GM19043 (cell line): ENCODE data around the gene CDC42BPG.

Source experiments
- ATAC-seq: cut with Tn5 transposase; IDR thresholded peaks from one replicate; pipeline ENCODE4 v1.9.1; 2021; ENCODE audit warnings: low read depth; ENCODE audit not compliant: unreplicated experiment

The CDC42BPG gene

DNA sequence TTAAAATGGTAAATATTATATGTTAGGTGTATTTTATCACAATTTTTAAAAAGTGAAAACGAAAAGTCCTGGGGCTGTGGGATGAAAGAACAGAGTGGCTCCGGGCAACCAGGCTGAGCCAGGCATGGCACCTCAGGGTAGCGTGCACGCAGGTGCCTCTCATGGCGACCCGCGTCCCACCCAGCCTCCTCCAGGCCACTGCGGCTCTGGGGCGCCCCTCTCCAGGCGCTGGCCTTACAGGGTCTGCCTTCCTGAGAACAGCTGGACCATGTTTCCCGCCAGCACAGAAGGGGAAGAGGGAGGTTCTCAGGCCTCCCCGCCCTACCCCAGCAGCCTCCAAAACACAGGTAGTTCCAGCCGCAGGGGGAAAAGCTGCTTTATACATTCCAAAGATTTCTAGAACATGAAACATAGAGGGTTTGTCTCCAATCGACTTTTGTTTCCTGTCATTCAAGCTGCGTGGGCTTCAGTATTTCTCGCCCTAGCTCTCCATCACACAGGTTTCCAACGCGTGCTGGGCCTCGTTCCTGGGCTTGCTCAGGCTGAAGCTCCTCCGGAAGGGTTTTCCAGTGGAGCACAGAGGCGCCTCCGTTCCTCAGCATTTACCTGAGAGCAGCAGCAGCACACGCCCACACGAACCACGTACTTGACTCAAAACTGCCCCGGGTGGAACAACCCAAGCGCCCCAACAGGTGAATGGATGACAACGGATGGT is 23.5 kb upstream of the CDC42BPG start:
- no peak for ATAC-seq

DNA sequence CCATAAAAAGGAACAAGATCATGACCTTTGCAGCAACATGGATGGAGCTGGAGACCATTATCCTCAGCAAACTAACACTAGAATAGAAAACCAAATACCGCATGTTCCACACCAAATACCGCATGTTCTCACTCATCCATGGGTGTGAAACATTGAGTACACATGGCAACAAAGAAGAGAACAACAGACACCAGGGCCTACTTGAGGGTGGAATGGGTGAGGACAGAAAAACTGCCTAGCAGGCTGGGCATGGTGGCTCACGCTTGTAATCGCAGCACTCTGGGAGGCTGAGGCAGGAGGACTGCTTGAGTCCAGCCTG is 21.7 kb upstream of the CDC42BPG start:
- ATAC-seq = no peak

DNA sequence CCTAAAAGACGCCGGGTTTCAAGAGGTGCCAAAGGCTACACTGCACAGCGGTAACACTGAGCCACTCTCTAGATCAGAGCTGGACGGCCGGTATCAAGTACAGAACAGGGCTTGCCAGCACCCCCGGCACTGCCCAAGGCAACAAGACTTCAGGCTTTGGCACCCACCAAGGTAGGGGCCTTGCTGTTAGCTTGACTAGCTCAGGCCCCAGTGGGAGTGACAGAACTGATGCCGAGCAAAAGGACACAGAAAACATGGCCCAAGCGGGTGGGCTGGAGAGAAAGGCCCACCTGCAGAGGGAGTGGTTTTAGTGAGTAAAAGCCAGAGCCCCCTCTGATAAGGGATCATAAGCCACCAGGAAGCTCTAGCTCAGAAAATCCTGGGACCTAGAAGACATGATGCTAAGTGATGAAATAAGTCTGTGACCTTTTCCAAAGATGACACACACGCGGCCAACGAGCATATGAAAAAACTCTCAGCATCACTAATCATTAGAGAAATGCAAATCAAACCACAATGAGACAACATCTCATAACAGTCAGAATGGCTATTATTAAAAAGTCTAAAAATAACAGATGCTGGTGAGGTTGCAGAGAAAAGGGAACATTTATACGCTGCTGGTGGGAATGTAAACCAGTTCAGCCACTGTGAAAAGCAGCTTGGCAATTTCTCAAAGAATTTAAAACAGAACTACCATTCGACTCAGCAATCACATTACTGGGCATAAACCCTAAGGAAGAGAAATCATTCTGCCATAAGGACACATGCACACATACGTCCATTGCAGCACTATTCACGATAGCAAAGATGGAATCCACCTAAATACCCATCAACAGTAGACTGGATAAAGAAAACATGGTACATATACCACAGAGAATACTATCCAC is 21.1 kb upstream of the CDC42BPG start:
- no peak for ATAC-seq

DNA sequence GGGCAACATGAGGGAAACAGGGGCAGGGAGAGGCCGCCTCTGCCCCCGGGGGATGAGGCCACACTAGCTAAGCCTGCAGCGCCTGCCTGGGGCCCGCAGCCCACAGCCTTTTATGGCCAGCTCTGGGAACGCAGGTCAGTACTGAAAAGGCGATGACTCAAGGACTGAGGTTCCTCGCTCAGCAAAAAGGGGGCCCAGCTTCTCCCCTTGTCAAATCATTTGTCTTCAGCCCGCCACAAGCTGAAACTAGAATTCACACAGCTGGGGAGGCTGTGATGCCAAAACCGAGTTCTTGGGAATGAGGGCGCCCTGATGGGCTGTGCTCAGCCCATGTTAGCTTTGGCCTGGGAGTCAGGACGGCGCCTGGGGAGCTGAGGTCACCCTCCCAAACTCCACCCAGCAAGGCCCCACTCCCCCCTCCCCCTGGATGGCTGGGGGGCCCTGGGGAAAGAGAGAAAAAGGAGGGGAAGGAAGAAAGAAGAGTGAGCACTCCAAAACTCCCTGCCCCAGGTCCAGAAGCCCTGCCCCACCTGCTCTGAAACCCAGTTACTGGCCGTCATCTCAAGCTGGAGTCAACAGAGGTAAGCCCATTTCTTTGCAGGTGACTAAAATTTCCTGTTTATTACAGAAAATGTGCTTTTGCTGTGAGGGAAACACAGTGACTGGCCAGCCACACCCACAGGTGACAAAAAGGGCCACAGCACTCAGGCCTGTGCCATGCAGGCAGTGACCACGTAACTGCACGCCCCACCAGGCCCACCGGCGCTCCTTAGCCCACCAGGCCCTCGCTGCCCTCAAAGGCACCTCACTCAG is 20.2 kb upstream of the CDC42BPG start:
- no peak for ATAC-seq

DNA sequence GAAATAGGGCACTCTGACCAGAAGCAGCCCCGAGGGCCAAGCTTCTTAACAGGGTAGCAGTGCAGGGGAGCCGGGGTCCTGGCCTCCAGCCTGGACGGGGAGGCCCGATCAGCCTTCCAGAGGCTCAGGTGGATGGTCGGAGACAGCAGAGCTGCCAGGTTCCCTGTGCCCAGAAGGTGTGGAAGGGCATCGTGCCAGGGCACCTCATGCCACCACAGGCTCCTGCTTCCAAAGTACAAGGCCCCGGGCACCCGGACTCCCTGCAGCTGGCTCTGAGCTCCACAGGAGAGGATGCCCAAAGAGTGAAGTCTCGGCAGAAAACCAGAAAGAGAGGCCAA is 19.7 kb upstream of the CDC42BPG start:
- no peak for ATAC-seq

- ATAC-seq = no peak
Measured at GRCh38 chr11:64863391-64864060, 19.1 kb upstream of the CDC42BPG start.

- ATAC-seq = no peak
Measured at GRCh38 chr11:64862987-64863390, 18.5 kb upstream of the CDC42BPG start.

DNA sequence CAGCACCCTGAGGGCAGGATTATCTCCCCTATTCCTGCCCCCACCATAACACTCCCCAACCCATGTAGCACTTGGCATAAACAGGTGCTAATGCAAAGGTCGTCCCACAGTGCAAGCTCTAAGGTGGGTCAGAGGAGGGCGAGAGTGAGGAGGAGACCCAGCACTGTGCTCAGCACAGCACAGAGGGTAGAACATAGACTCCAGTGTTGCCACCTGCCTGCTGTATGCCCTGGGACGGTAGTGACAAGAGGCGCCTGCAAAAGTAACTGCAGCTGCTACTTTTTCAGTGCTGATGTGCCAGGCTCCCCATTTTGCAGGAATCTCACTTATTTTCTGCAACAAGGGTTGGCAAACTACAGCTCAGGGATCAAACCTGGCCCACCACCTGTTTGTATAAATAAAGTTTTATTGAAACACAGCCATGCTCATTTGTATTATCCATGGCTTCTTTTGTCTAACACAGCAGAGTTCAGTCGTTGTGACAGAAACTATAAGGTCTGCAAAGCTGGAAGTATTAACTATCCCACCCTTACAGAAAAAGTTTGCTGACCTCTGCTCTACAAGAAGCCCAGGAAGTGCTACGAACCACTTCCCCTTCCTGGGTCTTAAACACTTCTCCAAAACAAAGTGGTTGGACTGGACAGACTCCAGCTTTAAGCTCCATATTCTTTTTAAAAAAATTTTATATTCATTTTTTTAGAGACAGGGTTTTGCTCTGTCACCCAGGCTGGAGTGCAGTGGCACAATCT is 16.9 kb upstream of the CDC42BPG start:
- ATAC-seq = no peak

- ATAC-seq = peak; percentile 60
Measured at GRCh38 chr11:64859542-64860414, 15.3 kb upstream of the CDC42BPG start.

DNA sequence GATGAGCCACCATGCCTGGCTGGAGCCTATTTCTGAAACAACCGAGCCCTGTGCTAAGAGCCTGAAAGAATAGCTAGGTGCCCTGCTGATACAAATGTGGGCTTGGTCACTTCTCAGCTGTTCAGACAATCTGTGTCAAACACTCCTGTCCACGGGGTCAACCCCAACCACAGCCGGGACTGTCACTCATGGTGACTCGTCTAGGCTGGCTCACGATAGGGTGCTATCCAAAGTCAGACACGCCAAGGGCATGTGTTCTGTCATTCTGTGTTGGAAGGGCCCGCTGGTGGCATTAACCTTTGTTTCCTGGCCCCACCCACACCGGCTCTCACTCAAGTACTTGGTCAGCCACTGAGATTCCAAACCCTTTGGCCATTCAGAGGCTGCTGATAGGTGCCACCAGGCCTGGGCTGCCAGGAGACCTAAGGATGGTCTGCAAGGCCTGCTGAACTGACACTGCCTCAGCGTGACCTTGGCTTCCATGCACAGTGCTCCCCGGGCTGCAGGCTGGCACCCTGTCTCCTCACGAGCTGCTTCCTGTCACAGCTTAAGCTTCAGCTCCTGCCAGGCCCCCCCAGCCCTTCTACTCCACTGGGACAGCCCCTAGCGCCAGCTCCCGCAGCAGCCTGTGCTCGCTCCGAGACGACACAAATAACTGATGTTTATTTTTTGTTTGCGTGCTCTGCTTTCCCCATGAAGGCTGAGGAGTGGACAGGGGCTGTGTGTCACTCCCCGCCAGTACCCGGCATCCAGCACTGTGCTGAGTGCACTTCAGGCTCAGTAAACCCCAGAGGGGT is 14.2 kb upstream of the CDC42BPG start:
- no peak for ATAC-seq

DNA sequence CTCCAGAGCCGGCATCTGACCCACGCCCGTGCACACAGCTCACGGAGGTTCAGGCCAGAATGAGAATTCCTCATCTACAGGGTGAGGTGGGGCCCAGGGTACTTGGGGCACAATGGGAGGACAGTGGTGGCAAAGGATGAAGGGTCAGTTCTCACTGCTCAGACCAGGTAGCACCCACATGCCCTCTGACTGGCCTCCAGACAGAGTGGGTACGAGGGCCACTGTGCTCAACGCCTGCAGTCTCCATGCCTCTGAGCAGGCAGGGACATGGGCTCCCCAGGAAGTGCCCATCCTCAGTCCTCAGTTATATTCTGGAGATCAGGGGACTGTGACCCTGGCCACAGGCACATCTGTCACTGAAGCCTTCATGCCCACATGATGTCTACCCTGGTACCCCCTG is 13.0 kb upstream of the CDC42BPG start:
- ATAC-seq = no peak

DNA sequence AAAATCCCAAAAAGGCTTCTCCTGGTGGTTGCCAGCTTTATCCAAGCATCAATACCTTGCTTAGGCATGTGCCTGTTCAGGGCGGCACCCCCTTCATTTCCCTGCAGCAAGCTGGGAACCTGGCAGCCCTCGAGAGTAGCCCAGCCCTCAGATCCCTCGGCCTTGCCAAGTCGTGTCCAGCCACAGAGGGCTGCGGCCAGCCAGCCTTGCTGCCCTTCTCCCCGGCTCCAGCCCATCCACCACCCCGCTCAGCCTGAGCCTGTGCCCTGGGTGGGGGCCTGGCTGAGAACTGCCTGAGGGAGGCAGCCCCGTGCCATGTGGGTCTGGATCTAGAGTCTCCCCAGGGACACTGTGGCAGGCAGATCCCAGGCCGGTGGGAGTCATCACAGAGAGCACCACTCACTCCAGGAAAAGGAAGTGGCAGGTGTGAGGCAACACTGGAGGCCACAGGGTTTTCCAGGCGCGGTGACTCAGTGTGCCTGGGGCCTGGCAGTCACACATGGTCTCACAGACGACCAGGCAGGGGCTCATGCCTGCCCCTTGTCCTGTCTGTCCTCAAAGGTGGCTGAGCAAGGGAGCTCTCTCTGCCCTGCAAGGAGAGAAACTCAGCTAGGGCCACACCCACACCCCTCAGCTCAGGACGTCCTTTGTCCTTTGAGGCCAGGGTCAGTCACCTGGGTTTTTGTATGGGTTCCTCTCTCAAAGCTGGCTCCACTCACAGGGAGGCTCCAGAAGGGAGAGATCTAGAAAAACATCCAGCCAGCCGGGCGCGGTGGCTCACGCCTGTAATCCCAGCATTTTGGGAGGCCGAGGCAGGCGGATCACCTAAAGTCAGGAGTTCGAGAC is 12.2 kb upstream of the CDC42BPG start:
- ATAC-seq = no peak

DNA sequence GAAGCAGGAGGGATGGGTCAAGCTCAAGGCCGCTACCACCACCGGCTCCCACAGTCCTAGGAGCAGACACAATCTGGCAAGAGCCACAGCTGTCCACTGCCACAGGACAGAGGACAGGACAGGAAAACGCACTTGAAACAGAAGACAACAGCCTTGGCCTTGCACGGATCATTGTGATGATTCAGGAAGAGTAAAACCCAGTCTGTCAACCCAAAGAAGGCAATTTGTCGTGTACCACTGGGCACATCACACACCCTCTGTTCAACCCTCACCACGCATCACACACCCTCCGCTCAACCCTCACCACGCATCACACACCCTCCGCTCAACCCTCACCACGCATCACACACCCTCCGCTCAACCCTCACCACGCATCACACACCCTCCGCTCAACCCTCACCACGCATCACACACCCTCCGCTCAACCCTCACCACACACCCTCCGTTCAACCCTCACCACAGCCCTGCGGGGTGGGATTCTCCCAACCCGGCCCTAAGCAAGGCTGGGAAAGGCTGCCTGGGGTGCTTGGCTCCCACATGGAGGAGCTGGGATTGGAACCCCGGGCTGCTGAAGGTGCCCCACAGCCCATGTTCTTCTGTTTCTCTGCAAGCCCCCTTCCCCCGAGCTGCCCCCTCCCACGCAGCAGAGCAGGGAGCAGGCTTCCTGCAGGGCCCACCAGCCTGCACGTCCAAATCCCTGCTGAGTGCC is 11.3 kb upstream of the CDC42BPG start:
- ATAC-seq = no peak

GRCh38 chr11:64854534-64855502 is 10.4 kb upstream of the CDC42BPG start:
- no peak for ATAC-seq

- ATAC-seq = no peak
Measured at GRCh38 chr11:64854157-64854533, 9.7 kb upstream of the CDC42BPG start.

- ATAC-seq = no peak
Measured at GRCh38 chr11:64853709-64854108, 9.3 kb upstream of the CDC42BPG start.
